Stimulated activated CD4-positive, alpha-beta T cell treated with anti-CD3 and anti-CD28 coated beads, Interleukin-4, amount 100 ng/mL, for 48 hours (primary cell): ENCODE data around the gene SCGB1D2.
"Not testable (repeated sequence)": the region's sequence is repeated elsewhere in the genome, so short reads cannot be mapped to it uniquely, and the experiment has no call there.

ENCODE experiments used
- DNase-seq, 2 donors: peaks; one replicate each; pipeline ENCODE4 v3.0.0-alpha.2; 2020; ENCODE audit warnings: low read depth in 2 of 2

SCGB1D2 gene

DNA sequence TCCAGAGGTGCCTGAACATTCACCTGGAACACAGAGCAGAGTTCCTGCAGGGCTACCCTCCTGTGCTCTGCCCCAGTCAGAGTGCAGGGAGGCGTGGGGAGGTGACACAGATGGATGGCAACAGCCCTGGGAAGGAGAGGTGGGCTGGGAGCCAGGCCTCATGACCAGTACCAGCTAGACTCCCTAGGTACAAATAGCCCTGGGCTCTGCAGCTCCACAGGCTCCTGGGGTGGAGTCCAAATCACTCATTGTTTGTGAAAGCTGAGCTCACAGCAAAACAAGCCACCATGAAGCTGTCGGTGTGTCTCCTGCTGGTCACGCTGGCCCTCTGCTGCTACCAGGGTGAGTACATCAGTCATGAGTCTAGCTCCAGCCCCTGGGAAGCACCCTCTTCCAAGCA lies at the start of gene SCGB1D2:
SCGB1D2 (plus strand) TSS at position 219 of the 400 bp plus-strand sequence; CDS start at position 288, 69 bp downstream.
- DNase-seq, result no peak

DNA sequence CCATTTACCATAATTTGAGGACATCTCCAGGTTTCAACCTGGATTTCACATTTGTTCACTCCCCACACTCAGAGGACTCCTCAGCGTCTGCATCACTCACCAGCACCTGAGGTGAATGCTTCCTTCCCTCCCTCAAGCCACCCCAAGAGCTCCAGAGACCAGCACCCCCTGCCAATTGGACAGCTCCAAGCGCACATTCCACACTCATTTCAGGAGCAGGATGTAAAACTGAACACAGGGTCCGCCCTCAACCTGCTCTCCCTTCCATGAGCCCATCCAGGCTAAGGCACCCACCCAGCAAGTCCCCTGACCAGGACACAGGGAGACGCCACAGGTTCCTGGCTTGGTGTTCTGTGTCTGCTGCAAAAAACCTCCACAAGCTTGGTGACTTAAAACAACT lies 48.1 kb upstream of the SCGB1D2 start:
- DNase-seq, result no peak

DNA sequence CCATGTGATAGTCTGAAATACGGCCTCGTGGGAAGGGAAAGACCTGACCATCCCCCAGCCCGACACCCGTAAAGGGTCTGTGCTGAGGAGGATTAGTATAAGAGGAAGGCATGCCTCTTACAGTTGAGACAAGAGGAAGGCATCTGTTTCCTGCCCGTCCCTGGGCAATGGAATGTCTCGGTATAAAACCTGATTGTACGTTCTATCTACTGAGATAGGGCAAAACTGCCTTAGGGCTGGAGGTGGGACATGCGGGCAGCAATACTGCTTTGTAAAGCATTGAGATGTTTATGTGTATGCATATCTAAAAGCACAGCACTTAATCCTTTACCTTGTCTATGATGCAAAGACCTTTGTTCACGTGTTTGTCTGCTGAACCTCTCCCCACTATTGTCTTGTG lies 47.0 kb upstream of the SCGB1D2 start:
- not testable (repeated sequence) for DNase-seq

DNA sequence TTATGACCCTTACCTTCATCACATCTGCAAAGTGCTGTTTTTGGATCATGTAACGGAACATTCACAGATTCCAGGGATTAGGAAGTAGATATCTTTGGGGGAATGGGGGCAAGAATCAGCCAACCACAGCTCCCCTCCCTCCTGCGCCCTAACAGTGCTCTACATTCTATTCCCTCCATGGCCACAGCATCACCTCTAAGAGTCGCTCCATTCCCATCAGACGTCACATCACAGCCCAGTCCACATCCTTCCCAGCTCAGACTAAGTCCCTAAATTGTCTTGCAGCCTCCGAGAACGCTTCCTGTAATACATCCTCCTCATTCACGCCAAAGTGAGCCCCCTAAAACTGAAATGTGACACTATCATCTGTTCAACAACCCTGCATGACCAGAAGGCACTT lies 46.1 kb upstream of the SCGB1D2 start:
- no peak for DNase-seq

DNA sequence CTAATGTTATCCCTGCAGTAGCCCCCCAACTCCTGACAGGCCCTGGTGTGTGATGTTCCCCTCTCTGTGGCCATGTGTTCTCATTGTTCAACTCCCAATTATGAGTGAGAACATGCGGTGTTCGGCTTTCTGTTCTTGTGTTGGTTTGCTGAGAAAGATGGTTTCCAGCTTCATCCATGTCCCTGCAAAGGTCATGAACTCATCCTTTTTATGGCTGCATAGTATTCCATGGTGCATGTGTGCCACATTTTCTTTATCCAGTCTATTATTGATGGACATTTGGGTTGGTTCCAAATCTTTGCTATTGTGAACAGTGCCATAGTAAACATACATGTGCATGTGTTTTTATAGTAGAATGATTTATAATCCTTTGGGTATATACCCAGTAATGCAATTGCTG lies 44.6 kb upstream of the SCGB1D2 start:
- not testable (repeated sequence) for DNase-seq

DNA sequence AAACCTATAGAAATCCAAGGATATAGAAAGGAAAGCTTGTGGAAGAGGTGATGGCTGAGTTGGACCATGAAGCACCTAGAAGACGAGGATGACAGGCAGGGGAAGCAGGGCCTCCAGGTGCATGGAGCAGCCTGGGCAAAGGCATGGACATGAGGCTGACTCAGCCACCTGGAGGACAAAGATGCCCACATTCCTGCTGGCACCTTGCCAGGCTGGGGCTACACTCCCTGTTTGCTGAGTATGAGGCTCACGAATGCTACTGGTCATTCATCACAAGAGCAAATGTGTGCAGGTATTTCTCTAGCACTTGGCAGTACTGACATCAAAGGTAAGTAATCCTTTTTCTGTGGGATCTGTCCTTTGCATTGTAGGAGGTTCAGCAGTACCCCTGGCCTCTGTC lies 40.7 kb upstream of the SCGB1D2 start:
- DNase-seq, result no peak

DNA sequence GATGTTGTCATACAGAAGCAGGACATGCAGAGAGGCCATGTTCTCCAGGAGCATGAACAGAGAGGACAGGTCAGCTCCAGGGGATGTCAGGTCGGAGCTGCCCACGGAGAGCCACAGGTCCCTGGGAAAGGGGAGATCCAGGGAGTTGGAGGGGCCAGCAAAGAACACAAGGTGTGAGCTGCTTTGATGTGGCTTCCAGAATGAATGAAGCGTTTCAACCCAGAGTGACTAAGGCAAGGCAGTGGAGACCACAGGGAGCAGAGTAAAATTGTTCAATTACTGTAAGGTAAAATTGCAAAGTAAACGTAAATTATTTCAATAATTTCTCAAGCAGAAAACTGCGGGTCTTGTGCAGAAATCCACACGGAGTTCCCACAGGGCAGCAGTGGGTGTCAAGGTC lies 39.1 kb upstream of the SCGB1D2 start:
- DNase-seq, result no peak

GRCh38 chr11:62204430-62204829 lies 37.6 kb upstream of the SCGB1D2 start:
- DNase-seq, result no peak

- no peak for DNase-seq
These were observed 36.6 kb upstream of the SCGB1D2 start for GRCh38 chr11:62205441-62205840.

GRCh38 chr11:62206276-62207066 lies 35.6 kb upstream of the SCGB1D2 start:
- DNase-seq, result not testable (repeated sequence)

DNA sequence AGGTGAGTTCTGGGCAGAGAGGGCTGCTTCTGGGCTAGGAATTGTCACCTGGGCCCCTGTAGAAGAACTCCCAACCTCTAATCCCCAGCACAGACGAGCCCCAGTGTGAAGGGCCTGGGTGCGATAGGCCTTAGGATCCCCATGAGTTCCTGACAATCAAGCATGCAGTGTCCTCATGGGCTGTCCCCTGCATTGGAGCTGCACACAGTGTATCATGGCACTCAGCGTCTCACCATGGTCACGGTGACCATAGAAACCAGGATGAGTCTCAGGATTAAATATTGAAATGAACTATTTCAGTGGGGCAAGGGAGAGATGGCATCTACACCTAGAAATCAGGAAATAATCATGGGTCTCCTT lies 33.3 kb upstream of the SCGB1D2 start:
- no peak for DNase-seq

- DNase-seq, result no peak
These were observed 24.8 kb upstream of the SCGB1D2 start for GRCh38 chr11:62217191-62217748.

GRCh38 chr11:62221498-62221897 lies 20.5 kb upstream of the SCGB1D2 start:
- DNase-seq, result no peak

GRCh38 chr11:62223095-62223494 lies 18.9 kb upstream of the SCGB1D2 start:
- no peak for DNase-seq

DNA sequence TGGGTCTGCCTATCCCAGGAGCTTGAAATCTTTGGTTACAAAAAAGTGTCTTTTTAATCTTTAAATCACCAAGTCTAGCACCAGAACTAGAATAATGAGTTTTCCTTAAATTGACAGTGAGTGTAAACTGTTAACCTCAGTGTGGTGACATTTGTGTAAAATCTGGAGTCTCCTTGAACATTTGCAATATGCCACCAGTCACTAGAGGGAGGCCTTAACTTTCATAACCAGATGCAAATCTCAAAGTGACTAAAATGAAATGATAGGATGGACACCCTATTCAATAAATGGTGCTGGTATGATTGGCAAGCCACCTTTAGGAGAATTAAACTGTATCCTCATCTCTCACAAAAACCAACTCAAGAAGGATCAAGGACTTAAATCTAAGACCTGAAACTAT lies 8.3 kb upstream of the SCGB1D2 start:
- DNase-seq, result no peak

GRCh38 chr11:62236187-62236586 lies 5.9 kb upstream of the SCGB1D2 start:
- no peak for DNase-seq

DNA sequence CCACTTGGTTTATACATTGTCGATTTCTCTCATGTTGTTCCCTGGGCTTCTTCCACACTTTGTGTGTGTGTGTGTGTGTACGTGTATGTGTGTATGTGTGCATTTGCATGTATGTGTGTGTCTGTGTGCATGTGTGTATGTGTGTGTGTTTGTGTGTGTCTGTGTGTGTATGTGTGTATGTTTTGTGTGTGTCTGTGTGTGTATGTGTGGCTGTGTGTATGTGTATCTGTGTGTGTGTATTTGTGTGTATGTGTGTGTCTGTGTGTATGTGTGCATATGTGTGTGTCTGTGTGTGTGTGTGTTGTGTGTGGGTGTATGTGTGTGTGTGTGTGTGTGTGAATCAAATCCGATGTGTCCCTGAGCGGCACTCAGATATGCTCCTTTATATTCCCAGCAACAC lies 4.5 kb upstream of the SCGB1D2 start:
- DNase-seq, result no peak

GRCh38 chr11:62238151-62238550 lies 3.9 kb upstream of the SCGB1D2 start:
- DNase-seq, result no peak

DNA sequence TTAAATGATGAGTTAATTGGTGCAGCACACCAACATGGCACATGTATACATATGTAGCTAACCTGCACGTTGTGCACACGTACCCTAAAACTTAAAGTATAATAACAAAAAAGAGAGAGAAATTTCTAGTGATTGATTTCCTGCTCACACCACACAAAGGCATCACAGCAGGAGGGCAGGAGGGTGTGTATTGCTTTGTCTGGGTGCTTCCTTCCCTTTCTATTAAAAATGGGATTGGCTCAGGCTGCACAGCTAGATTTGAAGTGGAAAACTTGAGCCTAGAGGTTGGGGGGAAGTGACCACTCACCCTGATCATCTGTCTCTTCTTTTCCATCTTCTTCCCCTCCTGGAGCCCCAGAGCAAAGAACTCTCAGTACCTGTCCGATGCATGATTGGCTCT lies 944 bp upstream of the SCGB1D2 start:
- DNase-seq, result no peak

DNA sequence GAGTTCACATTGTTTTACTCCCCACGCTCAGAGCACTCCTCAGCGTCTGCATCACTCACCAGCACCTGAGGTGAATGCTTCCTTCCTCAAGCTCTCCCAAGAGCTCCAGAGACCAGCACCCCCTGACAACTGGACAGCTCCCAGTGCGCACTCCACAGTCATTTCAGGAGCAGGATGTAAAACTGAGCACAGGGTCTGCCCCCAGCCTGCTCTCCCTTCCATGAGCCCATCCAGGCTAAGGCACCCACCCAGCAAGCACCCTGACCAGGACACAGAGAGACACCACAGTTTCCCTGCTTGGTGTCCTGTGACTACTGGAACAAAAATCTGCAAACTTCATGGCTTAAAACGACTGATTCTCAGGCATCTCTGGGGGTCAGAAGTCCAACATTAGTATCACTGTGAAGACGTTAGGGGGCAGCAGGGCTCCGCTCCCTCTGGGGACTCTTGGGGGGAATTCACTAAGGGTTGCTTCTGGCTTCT lies 3.3 kb downstream of the SCGB1D2 start:
- DNase-seq, result peak in 1 of 2 donors; percentile 6

- DNase-seq, result no peak
These were observed 9.7 kb downstream of the SCGB1D2 start for GRCh38 chr11:62251698-62252097.

DNA sequence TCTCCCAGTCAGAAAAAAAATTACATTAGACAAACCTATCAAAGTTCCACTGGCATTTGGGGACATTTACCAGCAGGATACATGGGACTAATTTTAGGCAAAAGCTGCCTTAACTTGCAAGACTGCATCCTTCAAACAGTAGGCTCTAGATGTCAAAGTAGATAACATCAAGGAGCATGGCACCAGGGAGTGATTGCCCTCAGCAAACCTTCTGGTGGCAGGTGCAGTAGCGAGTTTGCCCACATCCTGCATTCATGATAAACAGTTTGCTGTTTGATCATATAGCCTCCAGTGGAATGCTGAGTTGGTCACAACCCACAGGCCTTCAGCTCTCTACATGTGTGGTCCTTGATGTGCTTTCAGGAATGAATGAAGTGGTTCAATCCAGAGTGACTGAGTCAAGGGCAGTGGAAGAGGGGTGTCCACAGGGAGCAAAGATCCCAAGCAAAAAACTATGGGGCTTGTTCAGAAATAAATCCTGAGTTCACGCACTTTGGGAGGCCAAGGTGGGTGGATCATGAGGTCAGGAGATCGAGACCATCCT lies 12.0 kb downstream of the SCGB1D2 start:
- no peak for DNase-seq

GRCh38 chr11:62256281-62256680 lies 14.2 kb downstream of the SCGB1D2 start:
- no peak for DNase-seq
